Measurements from ENCODE around the gene PTPN7.

Gene PTPN7

DNA sequence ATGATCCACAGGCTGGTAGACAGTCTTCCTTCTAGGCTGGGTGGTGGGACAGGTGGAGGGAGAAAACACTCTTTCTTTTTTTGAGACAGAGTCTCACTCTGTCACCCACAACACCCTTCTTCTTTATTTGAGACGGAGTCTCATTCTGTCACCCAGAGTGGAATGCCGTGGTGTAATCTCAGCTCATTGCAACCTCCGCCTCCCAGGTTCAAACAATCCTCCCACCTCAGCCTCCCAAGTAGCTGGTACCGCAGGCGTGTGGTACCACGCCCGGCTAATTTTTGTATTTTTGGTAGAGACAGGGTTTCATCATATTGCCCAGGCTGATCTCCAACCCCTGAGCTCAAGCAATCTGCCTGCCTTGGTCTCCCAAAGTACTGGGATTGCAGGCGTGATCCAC is 34.8 kb downstream of the PTPN7 start:
- Histone ChIP-seq H3K4me1 (ENCODE audit: control extremely low read depth in 1 of 4, control insufficient read depth in 4 of 4, insufficient read depth in 4 of 4, low read length in 3 of 4) (peaks cover 0 to 12% (median 6%) of the 10 kb centered on the region in 4 experiments), H3K9me3 (ENCODE audit: control extremely low read depth in 1 of 5, control insufficient read depth in 4 of 5, insufficient read depth in 2 of 5, low read depth in 1 of 5, low read length in 4 of 5) (no peaks in the 10 kb centered on the region), H3K36me3 (ENCODE audit: control insufficient read depth in 4 of 4, insufficient read depth in 4 of 4, low read length in 3 of 4) (no peaks in the 10 kb centered on the region), H3K4me3 (ENCODE audit: control insufficient read depth in 1 of 7, extremely low read depth in 1 of 7, insufficient read depth in 4 of 7, low read depth in 2 of 7, low read length in 6 of 7) (no peak overlapping the region), H3K27ac (ENCODE audit: insufficient read depth in 1 of 2, low read depth in 1 of 2, low read length in 2 of 2, poor library complexity in 1 of 2, severe bottlenecking in 2 of 2) (no peak overlapping the region), H3K27me3 (replicated peaks in 2 of 5; ENCODE audit: control insufficient read depth in 4 of 5, insufficient read depth in 5 of 5, low read length in 4 of 5) (peaks cover 0 to 2% (median 0%) of the 10 kb centered on the region in 5 experiments)
- ChIA-PET POLR2A (interaction anchor here (0.6 kb wide), 1 partner anchor 31 kb away, joined by 4 read pairs; no protein-coding TSS in a partner anchor), CTCF (interaction anchor here (0.8 to 3.1 kb wide), 3 partner anchors 10 to 35 kb away, joined by 3 to 12 read pairs (median 3); partner anchors contain the start of gene PTPN7)
- WGBS (ENCODE audit: insufficient coverage), result 97% methylated on average over 8 of the region's 8 CpGs
- no peak for DNase-seq

DNA sequence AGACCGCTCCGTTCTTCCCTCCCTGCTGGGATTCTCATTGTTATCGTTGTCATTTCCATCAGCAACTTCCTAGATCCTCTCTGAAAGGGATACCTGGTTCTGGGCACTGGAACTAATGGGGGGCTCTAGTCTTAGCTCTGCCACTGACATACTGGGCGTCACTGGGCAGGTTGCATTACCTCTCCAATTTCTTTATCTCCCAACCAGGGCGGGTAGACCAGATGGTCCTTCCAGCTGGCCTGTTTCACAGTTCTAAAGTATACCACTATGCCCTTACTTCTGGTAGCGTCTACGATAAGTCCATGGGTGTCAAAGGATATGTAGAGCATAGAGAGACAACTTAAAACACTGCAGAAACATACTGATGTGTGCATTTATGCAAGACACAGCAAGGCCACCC is 36.3 kb downstream of the PTPN7 start:
- no peak for DNase-seq
- Histone ChIP-seq H3K4me1 (ENCODE audit: control extremely low read depth in 1 of 4, control insufficient read depth in 4 of 4, insufficient read depth in 4 of 4, low read length in 3 of 4) (peaks cover 0 to 8% (median 6%) of the 10 kb centered on the region in 4 experiments), H3K4me3 (ENCODE audit: control insufficient read depth in 1 of 7, extremely low read depth in 1 of 7, insufficient read depth in 4 of 7, low read depth in 2 of 7, low read length in 6 of 7) (no peak overlapping the region), H3K27ac (ENCODE audit: insufficient read depth in 1 of 2, low read depth in 1 of 2, low read length in 2 of 2, poor library complexity in 1 of 2, severe bottlenecking in 2 of 2) (no peak overlapping the region), H3K27me3 (replicated peaks in 2 of 5; ENCODE audit: control insufficient read depth in 4 of 5, insufficient read depth in 5 of 5, low read length in 4 of 5) (peaks cover 0 to 2% (median 0%) of the 10 kb centered on the region in 5 experiments), H3K9me3 (ENCODE audit: control extremely low read depth in 1 of 5, control insufficient read depth in 4 of 5, insufficient read depth in 2 of 5, low read depth in 1 of 5, low read length in 4 of 5) (no peaks in the 10 kb centered on the region), H3K36me3 (ENCODE audit: control insufficient read depth in 4 of 4, insufficient read depth in 4 of 4, low read length in 3 of 4) (no peaks in the 10 kb centered on the region)
- ChIA-PET CTCF (interaction anchor here (1.1 to 2.2 kb wide), 3 partner anchors 11 to 124 kb away, joined by 3 to 13 read pairs (median 3); no protein-coding TSS in a partner anchor), POLR2A (no interaction called here)
- WGBS (ENCODE audit: insufficient coverage), result 89% methylated on average over 3 of the region's 7 CpGs

DNA sequence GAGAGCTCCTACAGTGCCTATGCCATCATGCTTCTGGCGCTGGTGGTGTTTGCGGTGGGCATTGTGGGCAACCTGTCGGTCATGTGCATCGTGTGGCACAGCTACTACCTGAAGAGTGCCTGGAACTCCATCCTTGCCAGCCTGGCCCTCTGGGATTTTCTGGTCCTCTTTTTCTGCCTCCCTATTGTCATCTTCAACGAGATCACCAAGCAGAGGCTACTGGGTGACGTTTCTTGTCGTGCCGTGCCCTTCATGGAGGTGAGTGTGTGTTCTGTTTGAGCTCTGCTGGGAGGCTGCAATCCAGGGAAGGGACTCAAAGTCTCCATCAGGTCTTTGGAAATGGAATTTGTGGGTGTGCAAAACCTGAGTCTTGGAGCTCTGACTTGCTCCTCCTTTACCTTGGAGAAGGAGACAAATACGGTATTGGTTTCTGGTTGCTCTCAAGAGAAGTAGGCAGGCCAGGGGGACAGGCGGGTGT is 37.0 kb downstream of the PTPN7 start:
- ChIA-PET POLR2A (no interaction called here), CTCF (interaction anchor here (0.7 to 2.2 kb wide), 4 partner anchors 12 to 124 kb away, joined by 3 to 13 read pairs (median 4); no protein-coding TSS in a partner anchor)
- DNase-seq, result no peak
- no peaks in the 10 kb centered on the region for H3K9me3 ChIP-seq (ENCODE audit: control extremely low read depth in 1 of 5, control insufficient read depth in 4 of 5, insufficient read depth in 2 of 5, low read depth in 1 of 5, low read length in 4 of 5)
- H3K36me3 ChIP-seq (ENCODE audit: control insufficient read depth in 4 of 4, insufficient read depth in 4 of 4, low read length in 3 of 4), result no peaks in the 10 kb centered on the region
- H3K4me3 ChIP-seq (ENCODE audit: control insufficient read depth in 1 of 7, extremely low read depth in 1 of 7, insufficient read depth in 4 of 7, low read depth in 2 of 7, low read length in 6 of 7), result no peak overlapping the region
- H3K27me3 ChIP-seq (replicated peaks in 2 of 5; ENCODE audit: control insufficient read depth in 4 of 5, insufficient read depth in 5 of 5, low read length in 4 of 5), result peaks cover 0 to 2% (median 0%) of the 10 kb centered on the region in 5 experiments
- 99% methylated on average over 7 of the region's 10 CpGs for WGBS (ENCODE audit: insufficient coverage)
- H3K27ac ChIP-seq (ENCODE audit: insufficient read depth in 1 of 2, low read depth in 1 of 2, low read length in 2 of 2, poor library complexity in 1 of 2, severe bottlenecking in 2 of 2), result no peak overlapping the region
- H3K4me1 ChIP-seq (ENCODE audit: control extremely low read depth in 1 of 4, control insufficient read depth in 4 of 4, insufficient read depth in 4 of 4, low read length in 3 of 4), result peaks cover 0 to 8% (median 6%) of the 10 kb centered on the region in 4 experiments

DNA sequence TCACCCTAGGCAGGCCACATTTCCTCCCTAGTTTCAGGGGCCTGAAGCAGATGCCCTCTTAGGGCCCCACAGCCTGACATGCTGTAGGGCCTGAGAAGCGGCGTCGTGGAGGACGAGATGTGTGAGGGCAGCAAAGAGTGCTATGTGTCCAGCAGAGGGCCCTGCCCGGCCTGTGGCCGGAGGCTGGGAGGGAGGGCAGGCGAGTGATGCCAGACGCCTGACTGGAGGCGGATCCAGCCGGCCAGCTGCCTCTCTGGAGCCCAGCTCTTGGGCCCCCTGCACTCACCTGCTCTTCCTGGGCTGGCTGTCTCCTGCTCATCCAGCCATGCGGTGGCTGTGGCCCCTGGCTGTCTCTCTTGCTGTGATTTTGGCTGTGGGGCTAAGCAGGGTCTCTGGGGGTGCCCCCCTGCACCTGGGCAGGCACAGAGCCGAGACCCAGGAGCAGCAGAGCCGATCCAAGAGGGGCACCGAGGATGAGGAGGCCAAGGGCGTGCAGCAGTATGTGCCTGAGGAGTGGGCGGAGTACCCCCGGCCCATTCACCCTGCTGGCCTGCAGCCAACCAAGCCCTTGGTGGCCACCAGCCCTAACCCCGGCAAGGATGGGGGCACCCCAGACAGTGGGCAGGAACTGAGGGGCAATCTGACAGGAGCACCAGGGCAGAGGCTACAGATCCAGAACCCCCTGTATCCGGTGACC is 37.6 kb downstream of the PTPN7 start, which contains the start of gene GPR37L1:
Gene GPR37L1 (plus strand): TSS at position 279 of the 697 bp plus-strand sequence. CDS start 47 bp downstream, at position 326.
- Histone ChIP-seq H3K27ac (ENCODE audit: insufficient read depth in 1 of 2, low read depth in 1 of 2, low read length in 2 of 2, poor library complexity in 1 of 2, severe bottlenecking in 2 of 2) (no peak within 1 kb of the TSS), H3K36me3 (ENCODE audit: control insufficient read depth in 4 of 4, insufficient read depth in 4 of 4, low read length in 3 of 4) (no peaks in the 10 kb centered on the region), H3K4me1 (ENCODE audit: control extremely low read depth in 1 of 4, control insufficient read depth in 4 of 4, insufficient read depth in 4 of 4, low read length in 3 of 4) (peaks cover 0 to 8% (median 6%) of the 10 kb centered on the region in 4 experiments), H3K4me3 (ENCODE audit: control insufficient read depth in 1 of 7, extremely low read depth in 1 of 7, insufficient read depth in 4 of 7, low read depth in 2 of 7, low read length in 6 of 7) (no peak within 1 kb of the TSS), H3K9me3 (ENCODE audit: control extremely low read depth in 1 of 5, control insufficient read depth in 4 of 5, insufficient read depth in 2 of 5, low read depth in 1 of 5, low read length in 4 of 5) (no peaks in the 10 kb centered on the region), H3K27me3 (replicated peaks in 2 of 5; ENCODE audit: control insufficient read depth in 4 of 5, insufficient read depth in 5 of 5, low read length in 4 of 5) (peaks cover 0 to 2% (median 0%) of the 10 kb centered on the region in 5 experiments)
- 93% methylated on average over 13 of the region's 19 CpGs for WGBS (ENCODE audit: insufficient coverage)
- POLR2A ChIA-PET, result no interaction called here
- CTCF ChIA-PET, result interaction anchor here (0.7 to 5.1 kb wide), 4 partner anchors 12 to 123 kb away, joined by 3 to 20 read pairs (median 8); no protein-coding TSS in a partner anchor
- DNase-seq, result no peak

DNA sequence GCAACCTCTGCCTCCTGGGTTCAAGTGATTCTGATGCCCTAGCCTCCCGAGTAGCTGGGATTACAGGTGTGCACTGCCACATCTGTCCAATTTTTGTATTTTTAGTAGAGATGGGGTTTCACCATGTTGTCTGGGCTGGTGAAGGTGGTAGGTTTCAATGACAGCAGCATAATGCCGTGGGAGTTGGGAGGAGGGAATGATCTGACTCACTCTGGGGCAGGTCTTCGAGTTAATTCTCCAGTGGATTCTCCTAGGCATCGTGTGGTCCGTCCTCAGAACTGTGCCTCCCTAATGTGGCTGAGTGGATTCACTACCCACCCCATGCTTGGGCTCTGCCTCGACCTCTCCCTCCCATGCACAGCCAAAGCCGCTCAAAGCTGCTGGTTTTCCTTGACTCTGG is 39.4 kb downstream of the PTPN7 start:
- H3K4me1 ChIP-seq (ENCODE audit: control extremely low read depth in 1 of 4, control insufficient read depth in 4 of 4, insufficient read depth in 4 of 4, low read length in 3 of 4), result no peaks in the 10 kb centered on the region
- DNase-seq, result no peak
- ChIA-PET POLR2A (no interaction called here), CTCF (interaction anchor here (0.6 to 5.4 kb wide), 8 partner anchors 9 to 1407 kb away, joined by 3 to 43 read pairs (median 5); partner anchors contain the start of gene ELF3)
- peaks cover 0 to 2% (median 0%) of the 10 kb centered on the region in 5 experiments for H3K27me3 ChIP-seq (replicated peaks in 2 of 5; ENCODE audit: control insufficient read depth in 4 of 5, insufficient read depth in 5 of 5, low read length in 4 of 5)
- no peak overlapping the region for H3K27ac ChIP-seq (ENCODE audit: insufficient read depth in 1 of 2, low read depth in 1 of 2, low read length in 2 of 2, poor library complexity in 1 of 2, severe bottlenecking in 2 of 2)
- H3K4me3 ChIP-seq (ENCODE audit: control insufficient read depth in 1 of 7, extremely low read depth in 1 of 7, insufficient read depth in 4 of 7, low read depth in 2 of 7, low read length in 6 of 7), result no peak overlapping the region
- no peaks in the 10 kb centered on the region for H3K36me3 ChIP-seq (ENCODE audit: control insufficient read depth in 4 of 4, insufficient read depth in 4 of 4, low read length in 3 of 4)
- no peaks in the 10 kb centered on the region for H3K9me3 ChIP-seq (ENCODE audit: control extremely low read depth in 1 of 5, control insufficient read depth in 4 of 5, insufficient read depth in 2 of 5, low read depth in 1 of 5, low read length in 4 of 5)
- WGBS (ENCODE audit: insufficient coverage), result 86% methylated on average over 5 of the region's 7 CpGs

DNA sequence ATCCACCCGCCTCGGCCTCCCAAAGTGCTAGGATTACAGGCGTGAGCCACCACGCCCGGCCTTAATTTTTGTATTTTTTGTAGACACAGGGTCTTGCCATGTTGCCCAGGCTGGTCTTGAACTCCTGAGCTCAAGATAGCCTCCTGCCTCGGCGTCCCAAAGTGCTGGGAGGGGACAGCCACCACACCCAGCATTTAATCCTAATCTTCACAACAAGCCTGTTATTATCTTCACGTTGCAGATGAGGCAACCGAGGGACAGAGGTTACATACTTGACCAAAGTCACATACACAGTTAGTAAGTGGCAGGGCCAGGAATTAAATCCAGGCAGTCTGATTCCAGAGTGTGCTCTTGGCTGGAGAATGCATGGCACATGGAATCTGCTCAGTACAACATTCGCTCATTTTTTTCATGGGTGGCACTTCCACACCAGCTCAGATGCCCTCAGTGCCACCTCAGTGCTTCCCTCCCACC is 42.5 kb downstream of the PTPN7 start:
- Histone ChIP-seq H3K27me3 (replicated peaks in 2 of 5; ENCODE audit: control insufficient read depth in 4 of 5, insufficient read depth in 5 of 5, low read length in 4 of 5) (peaks cover 0 to 2% (median 0%) of the 10 kb centered on the region in 5 experiments), H3K36me3 (ENCODE audit: control insufficient read depth in 4 of 4, insufficient read depth in 4 of 4, low read length in 3 of 4) (no peaks in the 10 kb centered on the region), H3K27ac (ENCODE audit: insufficient read depth in 1 of 2, low read depth in 1 of 2, low read length in 2 of 2, poor library complexity in 1 of 2, severe bottlenecking in 2 of 2) (no peak overlapping the region), H3K9me3 (ENCODE audit: control extremely low read depth in 1 of 5, control insufficient read depth in 4 of 5, insufficient read depth in 2 of 5, low read depth in 1 of 5, low read length in 4 of 5) (no peaks in the 10 kb centered on the region), H3K4me3 (ENCODE audit: control insufficient read depth in 1 of 7, extremely low read depth in 1 of 7, insufficient read depth in 4 of 7, low read depth in 2 of 7, low read length in 6 of 7) (no peak overlapping the region), H3K4me1 (ENCODE audit: control extremely low read depth in 1 of 4, control insufficient read depth in 4 of 4, insufficient read depth in 4 of 4, low read length in 3 of 4) (no peaks in the 10 kb centered on the region)
- no peak for DNase-seq
- ChIA-PET CTCF (interaction anchor here (0.8 to 5.4 kb wide), 8 partner anchors 10 to 442 kb away, joined by 3 to 43 read pairs (median 4); no protein-coding TSS in a partner anchor), POLR2A (no interaction called here)
- 96% methylated on average over 10 of the region's 10 CpGs for WGBS (ENCODE audit: insufficient coverage)

DNA sequence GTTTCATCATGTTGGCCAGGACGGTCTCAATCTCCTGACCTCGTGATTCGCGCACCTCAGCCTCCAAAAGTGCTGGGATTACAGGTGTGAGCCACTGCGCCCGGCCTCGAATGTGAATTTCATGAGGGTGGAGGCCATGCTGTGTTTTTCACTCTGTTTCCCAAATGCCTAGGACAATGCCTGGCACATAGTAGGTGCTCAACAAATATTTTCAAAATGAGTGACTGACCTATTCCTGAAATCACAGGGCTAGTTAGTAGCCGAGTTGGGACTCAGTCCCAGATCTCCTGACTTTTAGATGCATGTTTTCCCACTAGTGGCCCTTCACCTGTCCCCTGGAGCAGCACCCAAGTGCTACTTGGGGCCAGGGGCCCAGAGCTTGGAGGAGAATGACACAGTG is 44.1 kb downstream of the PTPN7 start:
- no peak overlapping the region for H3K4me3 ChIP-seq (ENCODE audit: control insufficient read depth in 1 of 7, extremely low read depth in 1 of 7, insufficient read depth in 4 of 7, low read depth in 2 of 7, low read length in 6 of 7)
- POLR2A ChIA-PET, result no interaction called here
- CTCF ChIA-PET, result interaction anchor here (0.8 to 1.8 kb wide), 2 partner anchors 109 to 128 kb away, joined by 3 to 4 read pairs; no protein-coding TSS in a partner anchor
- H3K4me1 ChIP-seq (ENCODE audit: control extremely low read depth in 1 of 4, control insufficient read depth in 4 of 4, insufficient read depth in 4 of 4, low read length in 3 of 4), result no peaks in the 10 kb centered on the region
- no peak overlapping the region for H3K27ac ChIP-seq (ENCODE audit: insufficient read depth in 1 of 2, low read depth in 1 of 2, low read length in 2 of 2, poor library complexity in 1 of 2, severe bottlenecking in 2 of 2)
- 96% methylated on average over 8 of the region's 8 CpGs for WGBS (ENCODE audit: insufficient coverage)
- DNase-seq, result no peak
- H3K36me3 ChIP-seq (ENCODE audit: control insufficient read depth in 4 of 4, insufficient read depth in 4 of 4, low read length in 3 of 4), result no peaks in the 10 kb centered on the region
- no peaks in the 10 kb centered on the region for H3K27me3 ChIP-seq (replicated peaks in 2 of 5; ENCODE audit: control insufficient read depth in 4 of 5, insufficient read depth in 5 of 5, low read length in 4 of 5)
- no peaks in the 10 kb centered on the region for H3K9me3 ChIP-seq (ENCODE audit: control extremely low read depth in 1 of 5, control insufficient read depth in 4 of 5, insufficient read depth in 2 of 5, low read depth in 1 of 5, low read length in 4 of 5)

All from common myeloid progenitor, CD34-positive (primary cell).